ENCODE results near the gene MDFI.

Gene MDFI

DNA sequence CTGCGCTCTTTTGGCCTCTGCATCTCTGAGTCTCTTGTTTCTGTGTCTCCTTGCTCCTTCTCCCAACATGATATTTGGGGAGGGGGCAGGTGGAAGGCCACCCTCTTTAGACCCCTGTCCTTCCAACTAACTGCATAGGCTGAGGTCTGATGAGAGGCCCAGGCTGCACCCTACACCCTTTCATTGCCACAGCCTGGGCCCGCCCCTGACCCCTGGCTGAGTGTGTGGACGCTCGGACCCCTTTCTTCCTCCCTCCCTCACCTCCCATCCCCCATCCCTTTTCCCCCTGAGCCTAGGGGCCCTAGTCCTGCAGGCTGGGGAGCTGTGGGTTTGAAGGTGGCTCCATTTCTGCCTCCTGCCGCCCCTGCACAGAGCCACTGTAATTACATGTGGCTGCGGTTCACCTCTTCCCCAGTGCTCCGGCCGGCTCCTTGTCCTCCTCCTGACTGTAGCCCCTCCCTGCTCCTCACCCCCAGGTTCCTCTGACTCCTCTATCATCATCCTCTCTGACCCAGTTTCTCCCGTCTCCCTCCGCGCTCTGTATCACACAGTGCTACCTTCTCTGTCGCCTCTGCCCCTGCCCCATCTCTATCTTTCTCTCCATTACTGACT, 6.8 kb downstream of the MDFI start:
- no peak overlapping the region for H3K4me2 ChIP-seq (ENCODE audit: low read length)
- H3K4me1 ChIP-seq (ENCODE audit: control insufficient read depth, insufficient read depth, low read length), result peaks cover 18% of the 10 kb centered on the region
- H3K9me3 ChIP-seq (replicated peaks; ENCODE audit: low read length), result no peaks in the 10 kb centered on the region
- peaks cover 81% of the 10 kb centered on the region for H3K27me3 ChIP-seq (ENCODE audit: control insufficient read depth, insufficient read depth, low read length)
- H3K9ac ChIP-seq (ENCODE audit: low read depth, low read length), result no peak overlapping the region
- H3K36me3 ChIP-seq (ENCODE audit: insufficient read depth, low read length), result no peaks in the 10 kb centered on the region
- no peak overlapping the region for H3K4me3 ChIP-seq (ENCODE audit: low read length)

DNA sequence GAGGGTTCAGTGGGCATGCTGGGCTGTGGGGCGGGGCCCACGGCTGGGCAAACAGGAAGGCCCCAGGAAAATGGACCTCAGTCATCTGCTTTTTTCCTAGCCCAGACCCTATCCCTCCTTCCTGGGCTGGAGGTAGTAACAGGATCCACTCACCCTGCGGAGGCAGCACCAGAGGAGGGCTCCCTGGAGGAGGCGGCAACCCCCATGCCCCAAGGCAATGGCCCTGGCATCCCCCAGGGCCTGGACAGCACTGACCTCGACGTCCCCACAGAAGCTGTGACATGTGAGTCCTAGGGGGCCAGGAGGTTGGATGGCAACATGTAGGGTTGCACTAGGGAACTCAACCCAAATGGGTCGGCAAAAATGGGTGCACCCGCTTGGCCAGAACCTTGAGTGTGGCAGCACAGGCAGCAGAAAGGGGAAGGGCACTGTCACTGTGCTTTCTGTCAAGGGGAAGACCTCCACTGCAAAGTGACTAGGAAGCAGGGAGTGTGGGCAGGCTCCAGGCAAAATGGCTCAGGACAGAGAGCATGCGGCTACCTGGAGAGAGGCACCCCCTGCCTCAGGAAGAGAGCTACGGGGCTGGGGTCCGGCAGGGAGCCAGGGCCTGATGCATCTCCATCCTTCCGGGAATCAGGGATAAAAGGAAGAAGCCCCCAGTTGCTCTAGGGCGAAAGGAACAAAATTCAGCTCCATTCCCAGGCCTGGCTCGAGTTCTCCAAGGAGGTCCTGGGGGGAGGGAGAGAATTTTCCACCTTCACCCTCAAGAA, 7.9 kb downstream of the MDFI start:
- no peak overlapping the region for H3K4me3 ChIP-seq (ENCODE audit: low read length)
- no peak overlapping the region for H3K9ac ChIP-seq (ENCODE audit: low read depth, low read length)
- H3K4me2 ChIP-seq (ENCODE audit: low read length), result no peak overlapping the region
- H3K36me3 ChIP-seq (ENCODE audit: insufficient read depth, low read length), result no peaks in the 10 kb centered on the region
- H3K4me1 ChIP-seq (ENCODE audit: control insufficient read depth, insufficient read depth, low read length), result peaks cover 18% of the 10 kb centered on the region
- H3K9me3 ChIP-seq (replicated peaks; ENCODE audit: low read length), result no peaks in the 10 kb centered on the region
- H3K27me3 ChIP-seq (ENCODE audit: control insufficient read depth, insufficient read depth, low read length), result peaks cover 73% of the 10 kb centered on the region

- peaks cover 18% of the 10 kb centered on the region for H3K4me1 ChIP-seq (ENCODE audit: control insufficient read depth, insufficient read depth, low read length)
- H3K36me3 ChIP-seq (ENCODE audit: insufficient read depth, low read length), result no peaks in the 10 kb centered on the region
- no peaks in the 10 kb centered on the region for H3K9me3 ChIP-seq (replicated peaks; ENCODE audit: low read length)
These were observed 8.8 kb downstream of the MDFI start for GRCh38 chr6:41647061-41647511.

DNA sequence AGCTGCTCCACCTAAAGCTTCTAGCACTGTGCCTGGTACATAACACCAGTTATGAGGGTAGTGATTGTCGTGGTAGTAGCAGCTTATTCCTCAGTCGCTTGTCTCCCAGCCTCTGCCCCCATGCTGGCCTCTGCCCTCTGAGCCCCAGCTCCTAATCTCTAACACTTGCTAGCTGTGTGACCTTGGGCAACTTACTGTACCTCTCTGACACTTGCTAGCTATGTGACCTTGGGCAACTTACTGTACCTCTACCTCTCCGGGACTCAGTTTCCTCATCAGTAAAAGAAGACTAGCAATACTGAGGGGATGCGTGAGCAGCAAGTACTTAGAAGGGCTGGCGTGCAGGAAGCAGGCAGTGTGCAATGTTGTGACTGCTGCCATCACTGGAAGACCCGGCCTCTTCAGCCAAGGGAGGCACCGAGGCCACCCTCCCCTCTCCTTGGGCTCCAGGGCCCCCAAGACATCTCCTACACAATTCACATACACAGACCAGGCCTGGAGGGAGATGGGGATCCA, 9.9 kb downstream of the MDFI start:
- Histone ChIP-seq H3K36me3 (ENCODE audit: insufficient read depth, low read length) (no peaks in the 10 kb centered on the region), H3K4me1 (ENCODE audit: control insufficient read depth, insufficient read depth, low read length) (peaks cover 18% of the 10 kb centered on the region), H3K27me3 (ENCODE audit: control insufficient read depth, insufficient read depth, low read length) (peaks cover 63% of the 10 kb centered on the region), H3K4me2 (ENCODE audit: low read length) (no peak overlapping the region), H3K4me3 (ENCODE audit: low read length) (no peak overlapping the region), H3K9me3 (replicated peaks; ENCODE audit: low read length) (no peaks in the 10 kb centered on the region), H3K9ac (ENCODE audit: low read depth, low read length) (no peak overlapping the region)

More at GRCh38 chr6:41647061-41647511, 8.8 kb downstream of the MDFI start:
- no peak overlapping the region for H3K4me2 ChIP-seq (ENCODE audit: low read length)
- no peak overlapping the region for H3K4me3 ChIP-seq (ENCODE audit: low read length)
- H3K27me3 ChIP-seq (ENCODE audit: control insufficient read depth, insufficient read depth, low read length), result peaks cover 71% of the 10 kb centered on the region
- H3K9ac ChIP-seq (ENCODE audit: low read depth, low read length), result no peak overlapping the region

DNA sequence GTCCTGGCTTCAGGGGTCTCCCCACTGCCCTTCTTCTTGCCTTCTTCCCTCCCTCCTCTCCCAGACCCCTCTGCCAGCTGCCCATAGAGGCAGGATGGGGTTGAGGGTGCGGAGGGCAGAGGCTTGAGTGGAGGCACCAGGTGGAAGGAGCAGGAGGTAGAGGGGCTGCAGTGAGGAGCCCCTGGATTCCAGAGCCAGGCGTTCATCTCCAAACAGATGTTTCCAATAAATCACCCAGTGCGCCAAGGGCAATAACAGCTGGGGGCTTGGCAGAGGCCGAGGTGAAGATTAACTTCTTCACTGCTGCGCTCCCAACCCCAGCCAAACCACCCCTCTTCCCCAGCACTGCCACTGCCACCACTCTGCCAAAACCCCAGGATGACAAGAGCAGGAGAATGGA, 10.7 kb downstream of the MDFI start:
- Histone ChIP-seq H3K4me3 (ENCODE audit: low read length) (no peak overlapping the region), H3K4me1 (ENCODE audit: control insufficient read depth, insufficient read depth, low read length) (peaks cover 18% of the 10 kb centered on the region), H3K4me2 (ENCODE audit: low read length) (no peak overlapping the region), H3K9me3 (replicated peaks; ENCODE audit: low read length) (no peaks in the 10 kb centered on the region), H3K9ac (ENCODE audit: low read depth, low read length) (no peak overlapping the region), H3K36me3 (ENCODE audit: insufficient read depth, low read length) (no peaks in the 10 kb centered on the region), H3K27me3 (ENCODE audit: control insufficient read depth, insufficient read depth, low read length) (peaks cover 57% of the 10 kb centered on the region)

GRCh38 chr6:41649596-41649995, 11.3 kb downstream of the MDFI start:
- Histone ChIP-seq H3K4me1 (ENCODE audit: control insufficient read depth, insufficient read depth, low read length) (peaks cover 18% of the 10 kb centered on the region), H3K9me3 (replicated peaks; ENCODE audit: low read length) (no peaks in the 10 kb centered on the region), H3K9ac (ENCODE audit: low read depth, low read length) (no peak overlapping the region), H3K27me3 (ENCODE audit: control insufficient read depth, insufficient read depth, low read length) (peaks cover 55% of the 10 kb centered on the region), H3K4me2 (ENCODE audit: low read length) (no peak overlapping the region), H3K4me3 (ENCODE audit: low read length) (no peak overlapping the region), H3K36me3 (ENCODE audit: insufficient read depth, low read length) (no peaks in the 10 kb centered on the region)

DNA sequence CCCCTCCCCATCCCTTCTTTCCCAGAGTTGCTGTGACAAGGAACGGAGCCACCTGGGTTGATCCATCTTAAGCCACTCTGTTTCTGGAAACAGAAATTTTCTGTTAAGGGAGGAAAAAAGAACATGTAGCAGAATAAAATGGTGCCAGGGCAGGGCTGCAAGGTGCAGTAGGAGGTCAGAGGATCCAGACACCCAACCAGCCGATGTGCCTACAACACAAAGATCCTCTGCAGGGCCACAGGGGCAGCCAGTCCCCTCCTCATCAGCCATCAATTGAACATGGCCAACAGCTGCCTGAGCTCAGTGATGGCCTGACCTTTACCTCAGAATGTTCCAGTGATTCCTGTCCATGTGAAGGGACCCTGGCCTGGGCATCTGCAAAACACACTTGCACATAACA, 11.9 kb downstream of the MDFI start:
- H3K36me3 ChIP-seq (ENCODE audit: insufficient read depth, low read length), result no peaks in the 10 kb centered on the region
- peaks cover 54% of the 10 kb centered on the region for H3K27me3 ChIP-seq (ENCODE audit: control insufficient read depth, insufficient read depth, low read length)
- no peak overlapping the region for H3K9ac ChIP-seq (ENCODE audit: low read depth, low read length)
- H3K4me1 ChIP-seq (ENCODE audit: control insufficient read depth, insufficient read depth, low read length), result peaks cover 18% of the 10 kb centered on the region
- no peak overlapping the region for H3K4me2 ChIP-seq (ENCODE audit: low read length)
- no peaks in the 10 kb centered on the region for H3K9me3 ChIP-seq (replicated peaks; ENCODE audit: low read length)
- no peak overlapping the region for H3K4me3 ChIP-seq (ENCODE audit: low read length)

GRCh38 chr6:41651246-41651961, 13.1 kb downstream of the MDFI start:
- H3K4me3 ChIP-seq (ENCODE audit: low read length), result no peak overlapping the region
- H3K4me2 ChIP-seq (ENCODE audit: low read length), result no peak overlapping the region
- H3K27me3 ChIP-seq (ENCODE audit: control insufficient read depth, insufficient read depth, low read length), result peaks cover 50% of the 10 kb centered on the region
- no peaks in the 10 kb centered on the region for H3K9me3 ChIP-seq (replicated peaks; ENCODE audit: low read length)
- H3K36me3 ChIP-seq (ENCODE audit: insufficient read depth, low read length), result no peaks in the 10 kb centered on the region
- no peak overlapping the region for H3K9ac ChIP-seq (ENCODE audit: low read depth, low read length)
- H3K4me1 ChIP-seq (ENCODE audit: control insufficient read depth, insufficient read depth, low read length), result peaks cover 22% of the 10 kb centered on the region

DNA sequence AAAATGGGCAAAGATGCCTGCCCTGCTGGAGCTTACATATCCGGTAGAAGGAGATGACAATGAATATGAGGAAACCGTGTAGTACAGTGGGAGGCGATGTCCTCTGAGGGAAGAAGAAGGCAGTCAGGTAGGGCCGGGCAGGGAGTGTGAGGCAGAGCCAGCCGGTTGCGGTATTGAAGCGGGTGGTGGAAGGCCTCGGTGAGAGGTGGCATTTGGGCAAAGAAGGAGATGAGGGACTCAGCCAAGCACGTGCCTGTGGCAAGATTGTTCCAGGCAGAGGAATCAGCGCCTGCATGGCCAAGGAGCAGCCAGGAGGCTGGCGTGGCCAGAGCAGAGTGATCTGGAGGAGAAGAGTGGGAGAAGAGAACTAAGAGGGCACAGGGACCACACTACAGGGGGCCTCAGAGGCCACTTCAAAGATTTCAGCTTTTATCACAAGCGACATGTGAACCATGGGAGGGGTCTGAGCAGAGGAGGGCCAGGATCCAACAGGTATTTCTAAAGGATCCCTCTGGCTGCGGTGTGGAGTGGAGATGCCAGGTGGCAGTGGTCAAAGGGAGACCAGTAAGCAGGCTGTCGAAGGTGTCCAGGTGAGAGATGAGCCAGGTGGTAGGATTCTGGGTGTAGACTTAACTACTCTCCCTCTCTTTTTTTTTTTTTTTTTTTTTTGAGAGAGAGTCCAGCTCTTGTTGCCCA, 13.8 kb downstream of the MDFI start:
- Histone ChIP-seq H3K36me3 (ENCODE audit: insufficient read depth, low read length) (no peaks in the 10 kb centered on the region), H3K9ac (ENCODE audit: low read depth, low read length) (no peak overlapping the region), H3K27me3 (ENCODE audit: control insufficient read depth, insufficient read depth, low read length) (peaks cover 44% of the 10 kb centered on the region), H3K4me3 (ENCODE audit: low read length) (no peak overlapping the region), H3K4me2 (ENCODE audit: low read length) (no peak overlapping the region), H3K4me1 (ENCODE audit: control insufficient read depth, insufficient read depth, low read length) (peaks cover 18% of the 10 kb centered on the region), H3K9me3 (replicated peaks; ENCODE audit: low read length) (no peaks in the 10 kb centered on the region)

- Histone ChIP-seq H3K36me3 (ENCODE audit: insufficient read depth, low read length) (no peaks in the 10 kb centered on the region), H3K4me1 (ENCODE audit: control insufficient read depth, insufficient read depth, low read length) (peaks cover 15% of the 10 kb centered on the region), H3K27me3 (ENCODE audit: control insufficient read depth, insufficient read depth, low read length) (peaks cover 43% of the 10 kb centered on the region), H3K4me2 (ENCODE audit: low read length) (no peak overlapping the region), H3K9me3 (replicated peaks; ENCODE audit: low read length) (no peaks in the 10 kb centered on the region), H3K4me3 (ENCODE audit: low read length) (no peak overlapping the region), H3K9ac (ENCODE audit: low read depth, low read length) (no peak overlapping the region)
These were observed 14.8 kb downstream of the MDFI start for GRCh38 chr6:41652866-41653652.
